Kidney epithelial cell (primary cell): ENCODE measurements around the gene ESRRB. TPM values are rescaled to one million over a fixed set of nuclear protein-coding genes. Genes with fewer than 3 reads are reported as not detected.

Experiments used
- DNase-seq: peaks from one replicate; pipeline ENCODE4 v3.0.0-alpha.2; 2010; ENCODE audit warnings: low read depth
- H3K27me3 ChIP-seq: 2 replicates; pipeline ENCODE4 v1.6.0; 2011; ENCODE audit warnings: low read length; ENCODE audit not compliant: control insufficient read depth, insufficient read depth
- H3K36me3 ChIP-seq: 2 replicates; pipeline ENCODE4 v1.5.1; 2011; ENCODE audit warnings: low read length; ENCODE audit not compliant: control insufficient read depth, insufficient read depth
- H3K4me3 ChIP-seq: 2 replicates; pipeline ENCODE4 v1.5.1; 2011; ENCODE audit warnings: low read depth, mild to moderate bottlenecking, control low read depth, low read length
- CTCF ChIP-seq: IDR thresholded peaks from 2 replicates; pipeline ENCODE4 v1.5.1; 2011; ENCODE audit warnings: mild to moderate bottlenecking, moderate library complexity, low read length, control low read depth, inconsistent platforms; ENCODE audit not compliant: insufficient read depth, poor library complexity, severe bottlenecking
- total RNA-seq: library from RNA; depleted of rRNA; stranded (reverse); fragments of >200 nt; gene quantifications from 2 replicates; pipeline ENCODE4 v1.2.3, GENCODE V29; 2015

Gene ESRRB
- total RNA-seq, 1 donor from 2014 or later: not detected

- no peak for TF ChIP-seq CTCF
- DNase-seq: no peak
- no peak overlapping the region for H3K4me3 ChIP-seq
- H3K27me3 ChIP-seq: peaks cover 4% of the 10 kb centered on the region
- no peaks in the 10 kb centered on the region for H3K36me3 ChIP-seq
Measured at GRCh38 chr14:76450476-76450875, 74.5 kb downstream of the ESRRB start.

- no peaks in the 10 kb centered on the region for H3K36me3 ChIP-seq
- peaks cover 3% of the 10 kb centered on the region for H3K27me3 ChIP-seq
- H3K4me3 ChIP-seq: no peak overlapping the region
- no peak for DNase-seq
- peak; percentile 24 for TF ChIP-seq CTCF
Measured at GRCh38 chr14:76456200-76456599, 80.3 kb downstream of the ESRRB start.

- no peak overlapping the region for H3K4me3 ChIP-seq
- peaks cover 3% of the 10 kb centered on the region for H3K27me3 ChIP-seq
- no peak for TF ChIP-seq CTCF
- DNase-seq: no peak
- H3K36me3 ChIP-seq: no peaks in the 10 kb centered on the region
Measured at GRCh38 chr14:76456891-76457586, 81.1 kb downstream of the ESRRB start.

GRCh38 chr14:76457841-76458240, 81.9 kb downstream of the ESRRB start:
- no peak for TF ChIP-seq CTCF
- Histone ChIP-seq H3K4me3 (no peak overlapping the region), H3K36me3 (no peaks in the 10 kb centered on the region), H3K27me3 (peaks cover 3% of the 10 kb centered on the region)
- no peak for DNase-seq

- Histone ChIP-seq H3K36me3 (no peaks in the 10 kb centered on the region), H3K4me3 (no peak overlapping the region), H3K27me3 (peaks cover 1% of the 10 kb centered on the region)
- DNase-seq: no peak
- TF ChIP-seq CTCF: no peak
Measured at GRCh38 chr14:76461886-76462285, 85.9 kb downstream of the ESRRB start.

- no peak overlapping the region for H3K4me3 ChIP-seq
- no peaks in the 10 kb centered on the region for H3K27me3 ChIP-seq
- no peak for DNase-seq
- no peak for TF ChIP-seq CTCF
- no peaks in the 10 kb centered on the region for H3K36me3 ChIP-seq
Measured at GRCh38 chr14:76462330-76462729, 86.4 kb downstream of the ESRRB start.
